ENCODE measurements around the gene TYW1. TPM values are rescaled to one million over a fixed set of nuclear protein-coding genes. Genes with fewer than 3 reads are reported as not detected.
"Not testable (repeated sequence)": the region's sequence is repeated elsewhere in the genome, so short reads cannot be mapped to it uniquely, and the experiment has no call there.

TYW1 gene
- total RNA-seq, 1 donor from 2014 or later, result 16.6 TPM

DNA sequence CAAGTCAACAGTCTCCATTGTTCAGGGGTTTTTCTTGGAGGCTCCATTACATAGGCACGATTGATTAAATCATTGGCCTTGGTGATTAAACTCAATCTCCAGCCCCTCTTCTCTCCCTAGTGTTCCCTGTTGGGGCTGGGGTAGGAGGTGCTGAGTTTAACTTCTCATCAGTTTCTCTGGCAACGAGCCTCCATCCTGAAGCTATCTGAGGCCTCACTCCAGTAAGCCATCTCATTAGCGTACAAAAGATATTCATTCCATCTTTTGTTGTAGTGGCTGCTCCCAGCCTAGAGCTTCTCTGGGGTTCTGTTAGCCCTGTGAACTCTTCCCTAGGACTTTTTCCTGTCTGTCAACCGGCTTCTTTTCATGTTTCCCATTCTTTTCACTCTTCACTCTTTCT, 11.6 kb downstream of the TYW1 start:
- no peaks in the 10 kb centered on the region for H3K4me1 Mint-ChIP-seq (ENCODE audit: low read depth, unreplicated experiment)
- peaks cover 22% of the 10 kb centered on the region for H3K36me3 Mint-ChIP-seq (ENCODE audit: low read depth, unreplicated experiment)
- H3K4me1 ChIP-seq (ENCODE audit: insufficient read depth, low read length), result no peaks in the 10 kb centered on the region
- no peaks in the 10 kb centered on the region for H3K27me3 Mint-ChIP-seq (ENCODE audit: low read depth, unreplicated experiment)
- no peak overlapping the region for H3K4me3 Mint-ChIP-seq (ENCODE audit: unreplicated experiment)
- no peak overlapping the region for H3K4me3 ChIP-seq (ENCODE audit: insufficient read depth, low read depth, low read length)
- TF ChIP-seq, protein P1, sequence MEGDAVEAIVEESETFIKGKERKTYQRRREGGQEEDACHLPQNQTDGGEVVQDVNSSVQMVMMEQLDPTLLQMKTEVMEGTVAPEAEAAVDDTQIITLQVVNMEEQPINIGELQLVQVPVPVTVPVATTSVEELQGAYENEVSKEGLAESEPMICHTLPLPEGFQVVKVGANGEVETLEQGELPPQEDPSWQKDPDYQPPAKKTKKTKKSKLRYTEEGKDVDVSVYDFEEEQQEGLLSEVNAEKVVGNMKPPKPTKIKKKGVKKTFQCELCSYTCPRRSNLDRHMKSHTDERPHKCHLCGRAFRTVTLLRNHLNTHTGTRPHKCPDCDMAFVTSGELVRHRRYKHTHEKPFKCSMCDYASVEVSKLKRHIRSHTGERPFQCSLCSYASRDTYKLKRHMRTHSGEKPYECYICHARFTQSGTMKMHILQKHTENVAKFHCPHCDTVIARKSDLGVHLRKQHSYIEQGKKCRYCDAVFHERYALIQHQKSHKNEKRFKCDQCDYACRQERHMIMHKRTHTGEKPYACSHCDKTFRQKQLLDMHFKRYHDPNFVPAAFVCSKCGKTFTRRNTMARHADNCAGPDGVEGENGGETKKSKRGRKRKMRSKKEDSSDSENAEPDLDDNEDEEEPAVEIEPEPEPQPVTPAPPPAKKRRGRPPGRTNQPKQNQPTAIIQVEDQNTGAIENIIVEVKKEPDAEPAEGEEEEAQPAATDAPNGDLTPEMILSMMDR (IDR thresholded peaks at IDR 0.05; ENCODE audit: insufficient read depth, low read depth, low read length), result no peak
- no peak for TF ChIP-seq EZH2 (IDR thresholded peaks at IDR 0.05; ENCODE audit: insufficient read depth, low read length)
- H3K9ac ChIP-seq (ENCODE audit: low read length), result no peak overlapping the region
- no peaks in the 10 kb centered on the region for H3K27me3 ChIP-seq (ENCODE audit: insufficient read depth, low read length)
- no peak overlapping the region for H2AFZ ChIP-seq (ENCODE audit: low read depth, low read length)
- no peak overlapping the region for H3K27ac ChIP-seq (ENCODE audit: low read depth, low read length)
- H3K79me2 ChIP-seq (ENCODE audit: insufficient read depth, low read length), result peaks cover 8% of the 10 kb centered on the region
- H3K27ac Mint-ChIP-seq (ENCODE audit: unreplicated experiment), result no peak overlapping the region
- H3K4me2 ChIP-seq (ENCODE audit: low read length), result no peak overlapping the region
- no peaks in the 10 kb centered on the region for H3K9me3 ChIP-seq (ENCODE audit: insufficient read depth, low read depth, low read length)
- no peaks in the 10 kb centered on the region for H3K9me3 Mint-ChIP-seq (ENCODE audit: unreplicated experiment)
- DNase-seq (ENCODE audit: low read depth), result no peak
- H3K36me3 ChIP-seq (ENCODE audit: insufficient read depth, low read length), result peaks cover 8% of the 10 kb centered on the region
- FAIRE-seq, result no peak
- peaks cover 10% of the 10 kb centered on the region for H4K20me1 ChIP-seq (ENCODE audit: insufficient read depth, low read length)

DNA sequence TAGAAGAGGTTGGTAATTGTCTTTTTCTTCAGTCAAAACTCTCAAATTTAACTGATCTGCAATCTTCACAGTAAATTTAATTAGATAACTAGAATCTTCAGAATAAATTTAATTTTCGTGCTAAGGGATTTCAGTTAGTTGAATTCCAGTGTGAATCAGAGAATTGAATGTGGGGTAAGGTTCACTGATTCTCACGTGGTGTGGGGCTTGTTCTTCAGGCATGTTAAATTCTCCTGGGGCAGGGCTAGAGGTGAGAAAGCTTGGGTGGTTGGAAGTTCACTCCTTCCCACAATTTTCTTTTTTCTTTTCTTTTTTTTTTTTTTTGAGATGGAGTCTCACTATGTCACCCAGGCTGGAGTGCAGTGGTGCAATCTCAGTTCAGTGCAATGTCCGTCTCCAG, 13.0 kb downstream of the TYW1 start:
- H3K4me3 Mint-ChIP-seq (ENCODE audit: unreplicated experiment); H3K79me2 ChIP-seq (ENCODE audit: insufficient read depth, low read length); H3K27ac Mint-ChIP-seq (ENCODE audit: unreplicated experiment); H3K27me3 Mint-ChIP-seq (ENCODE audit: low read depth, unreplicated experiment); H4K20me1 ChIP-seq (ENCODE audit: insufficient read depth, low read length); DNase-seq (ENCODE audit: low read depth); H3K36me3 ChIP-seq (ENCODE audit: insufficient read depth, low read length); H3K9me3 Mint-ChIP-seq (ENCODE audit: unreplicated experiment); H3K4me1 Mint-ChIP-seq (ENCODE audit: low read depth, unreplicated experiment); H3K4me1 ChIP-seq (ENCODE audit: insufficient read depth, low read length); FAIRE-seq; H3K27me3 ChIP-seq (ENCODE audit: insufficient read depth, low read length); H3K9ac ChIP-seq (ENCODE audit: low read length); H3K4me3 ChIP-seq (ENCODE audit: insufficient read depth, low read depth, low read length); H2AFZ ChIP-seq (ENCODE audit: low read depth, low read length); H3K27ac ChIP-seq (ENCODE audit: low read depth, low read length); H3K4me2 ChIP-seq (ENCODE audit: low read length); H3K9me3 ChIP-seq (ENCODE audit: insufficient read depth, low read depth, low read length): not testable (repeated sequence)
- H3K36me3 Mint-ChIP-seq (ENCODE audit: low read depth, unreplicated experiment), result peaks cover 21% of the 10 kb centered on the region

DNA sequence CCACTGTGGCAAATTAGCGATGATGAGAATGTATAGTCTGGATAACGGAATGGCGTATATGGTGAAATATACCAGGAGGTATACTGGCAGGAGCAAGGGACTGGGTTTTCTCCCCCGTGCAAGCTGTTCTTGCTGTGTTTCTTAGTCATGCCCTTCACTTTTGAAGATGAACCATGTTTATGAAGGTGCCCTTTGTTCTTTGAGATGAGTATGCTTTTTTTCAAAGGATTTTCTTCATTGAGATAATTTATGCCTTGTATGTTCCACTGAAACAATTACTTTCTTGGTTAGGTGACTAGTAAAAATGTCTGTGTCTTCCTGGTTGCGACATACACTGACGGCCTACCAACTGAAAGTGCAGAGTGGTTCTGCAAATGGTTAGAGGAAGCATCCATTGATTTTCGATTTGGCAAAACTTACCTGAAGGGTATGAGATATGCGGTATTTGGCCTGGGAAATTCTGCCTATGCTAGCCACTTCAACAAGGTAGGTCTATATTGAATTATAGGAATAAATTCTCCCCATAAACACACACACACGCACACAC, 17.5 kb downstream of the TYW1 start:
- not testable (repeated sequence) for DNase-seq (ENCODE audit: low read depth); H3K4me3 Mint-ChIP-seq (ENCODE audit: unreplicated experiment)

DNA sequence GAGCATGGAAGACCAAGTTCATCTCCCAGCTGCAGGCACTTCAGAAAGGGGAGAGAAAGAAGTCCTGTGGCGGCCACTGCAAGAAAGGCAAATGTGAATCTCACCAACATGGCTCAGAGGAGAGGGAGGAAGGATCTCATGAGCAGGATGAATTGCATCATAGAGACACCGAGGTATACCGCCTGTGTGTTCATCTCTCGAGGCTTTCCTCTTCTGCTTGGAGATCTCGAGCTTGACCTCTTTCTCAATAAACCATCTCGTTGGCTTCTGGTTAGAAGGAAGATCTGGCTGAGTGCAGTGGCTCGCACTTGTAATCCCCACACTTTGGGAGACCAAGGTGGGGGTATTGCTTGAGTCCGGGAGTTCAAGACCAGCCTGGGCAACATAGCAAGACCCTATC, 21.3 kb downstream of the TYW1 start:
- H3K27ac ChIP-seq (ENCODE audit: low read depth, low read length); H3K27me3 ChIP-seq (ENCODE audit: insufficient read depth, low read length); H2AFZ ChIP-seq (ENCODE audit: low read depth, low read length); H3K9ac ChIP-seq (ENCODE audit: low read length); DNase-seq (ENCODE audit: low read depth); H3K4me3 Mint-ChIP-seq (ENCODE audit: unreplicated experiment); H4K20me1 ChIP-seq (ENCODE audit: insufficient read depth, low read length); H3K9me3 ChIP-seq (ENCODE audit: insufficient read depth, low read depth, low read length); H3K79me2 ChIP-seq (ENCODE audit: insufficient read depth, low read length); H3K4me1 Mint-ChIP-seq (ENCODE audit: low read depth, unreplicated experiment); H3K4me2 ChIP-seq (ENCODE audit: low read length); H3K27ac Mint-ChIP-seq (ENCODE audit: unreplicated experiment); H3K9me3 Mint-ChIP-seq (ENCODE audit: unreplicated experiment); H3K4me3 ChIP-seq (ENCODE audit: insufficient read depth, low read depth, low read length); H3K4me1 ChIP-seq (ENCODE audit: insufficient read depth, low read length); FAIRE-seq; H3K27me3 Mint-ChIP-seq (ENCODE audit: low read depth, unreplicated experiment): not testable (repeated sequence)
- peaks cover 28% of the 10 kb centered on the region for H3K36me3 Mint-ChIP-seq (ENCODE audit: low read depth, unreplicated experiment)
- H3K36me3 ChIP-seq (ENCODE audit: insufficient read depth, low read length), result peaks cover 18% of the 10 kb centered on the region

More for the DNA sequence above, 17.5 kb downstream of the TYW1 start:
- H3K27me3 Mint-ChIP-seq (ENCODE audit: low read depth, unreplicated experiment); H3K4me1 ChIP-seq (ENCODE audit: insufficient read depth, low read length); H3K9ac ChIP-seq (ENCODE audit: low read length); H3K9me3 ChIP-seq (ENCODE audit: insufficient read depth, low read depth, low read length); FAIRE-seq; H3K27ac ChIP-seq (ENCODE audit: low read depth, low read length); H3K4me2 ChIP-seq (ENCODE audit: low read length); H2AFZ ChIP-seq (ENCODE audit: low read depth, low read length); H3K4me3 ChIP-seq (ENCODE audit: insufficient read depth, low read depth, low read length); H3K27me3 ChIP-seq (ENCODE audit: insufficient read depth, low read length); H3K79me2 ChIP-seq (ENCODE audit: insufficient read depth, low read length); H3K4me1 Mint-ChIP-seq (ENCODE audit: low read depth, unreplicated experiment); H3K27ac Mint-ChIP-seq (ENCODE audit: unreplicated experiment); H4K20me1 ChIP-seq (ENCODE audit: insufficient read depth, low read length); H3K9me3 Mint-ChIP-seq (ENCODE audit: unreplicated experiment): not testable (repeated sequence)
- peaks cover 19% of the 10 kb centered on the region for H3K36me3 Mint-ChIP-seq (ENCODE audit: low read depth, unreplicated experiment)
- peaks cover 12% of the 10 kb centered on the region for H3K36me3 ChIP-seq (ENCODE audit: insufficient read depth, low read length)
